ENCODE data around the gene FGD2.

DNA sequence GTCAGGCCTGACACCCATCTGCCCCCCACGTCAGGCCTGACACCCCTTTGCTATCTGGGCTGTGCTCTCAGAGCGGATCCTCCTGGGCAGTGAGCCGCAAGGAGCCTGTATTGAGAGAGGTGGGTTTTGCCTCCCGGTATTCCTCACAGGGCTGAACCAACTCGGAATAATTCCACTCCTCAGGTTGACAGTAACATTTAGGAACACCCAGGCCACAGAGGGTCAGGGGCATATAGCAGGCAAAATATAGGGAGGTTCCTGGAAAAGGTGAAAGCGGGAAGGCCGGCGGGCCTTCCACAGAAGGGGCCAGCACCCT lies 6.8 kb upstream of the FGD2 start:
- TF ChIP-seq CTCF (IDR thresholded peaks at IDR 0.05) (no peak), EZH2 (IDR thresholded peaks at IDR 0.05; ENCODE audit: borderline replicate concordance, insufficient read depth, low read depth, low read length, poor library complexity, severe bottlenecking) (no peak)
